HG02588 (cell line): ENCODE results near the gene CLCN3.
A peak's percentile ranks its signal among the peaks of the same experiment; 100 is the strongest.
"Not testable (repeated sequence)": the region's sequence is repeated elsewhere in the genome, so short reads cannot be mapped to it uniquely, and the experiment has no call there.

ENCODE experiments used
- ATAC-seq: cut with Tn5 transposase; IDR thresholded peaks from one replicate; pipeline ENCODE4 v1.9.1; 2021; ENCODE audit warnings: mild to moderate bottlenecking, moderate library complexity; ENCODE audit not compliant: unreplicated experiment

Gene CLCN3

GRCh38 chr4:169619958-169620879 is at the start of gene CLCN3:
TSS of gene CLCN3 (plus strand) at chr4:169620578. CDS start at chr4:169635929, 15,351 bp downstream.
- ATAC-seq: peak; percentile 96

DNA sequence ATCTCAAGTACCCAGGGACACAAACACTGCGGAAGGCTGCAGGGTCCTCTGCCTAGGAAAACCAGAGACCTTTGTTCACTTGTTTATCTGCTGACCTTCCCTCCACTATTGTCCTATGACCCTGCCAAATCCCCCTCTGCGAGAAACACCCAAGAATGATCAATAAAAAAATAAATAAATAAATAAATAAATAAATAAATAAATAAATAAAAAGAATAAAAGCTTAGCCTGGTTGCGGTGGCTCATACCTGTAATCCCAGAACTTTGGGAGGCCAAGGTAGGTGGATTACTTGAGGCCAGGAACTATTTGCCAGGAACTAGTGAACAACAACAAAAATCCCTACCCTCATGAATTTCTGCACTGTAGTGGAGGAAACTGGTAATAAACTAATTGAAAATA is 49.4 kb upstream of the CLCN3 start:
- ATAC-seq: not testable (repeated sequence)

- ATAC-seq: no peak
Observed at GRCh38 chr4:169571435-169571834, 48.9 kb upstream of the CLCN3 start.

DNA sequence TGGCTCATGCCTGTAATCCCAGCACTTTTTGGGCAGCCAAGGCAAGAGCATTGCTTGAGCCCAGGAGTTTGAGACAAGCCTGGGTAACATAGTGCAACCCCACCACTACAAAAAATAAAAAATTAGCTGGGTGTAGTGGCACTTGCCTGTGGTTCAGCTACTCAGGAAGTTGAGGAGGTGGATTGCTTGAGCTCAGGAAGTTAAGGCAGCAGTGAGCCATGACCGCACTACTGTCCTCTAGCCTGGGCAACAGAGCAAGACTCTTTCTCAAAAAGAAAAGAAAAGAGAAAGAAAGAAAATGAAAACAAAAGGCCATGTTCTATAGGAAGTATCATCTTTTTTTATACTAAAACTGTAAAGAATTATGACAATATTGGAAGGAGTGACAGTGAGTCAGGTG is 46.5 kb upstream of the CLCN3 start:
- no peak for ATAC-seq

DNA sequence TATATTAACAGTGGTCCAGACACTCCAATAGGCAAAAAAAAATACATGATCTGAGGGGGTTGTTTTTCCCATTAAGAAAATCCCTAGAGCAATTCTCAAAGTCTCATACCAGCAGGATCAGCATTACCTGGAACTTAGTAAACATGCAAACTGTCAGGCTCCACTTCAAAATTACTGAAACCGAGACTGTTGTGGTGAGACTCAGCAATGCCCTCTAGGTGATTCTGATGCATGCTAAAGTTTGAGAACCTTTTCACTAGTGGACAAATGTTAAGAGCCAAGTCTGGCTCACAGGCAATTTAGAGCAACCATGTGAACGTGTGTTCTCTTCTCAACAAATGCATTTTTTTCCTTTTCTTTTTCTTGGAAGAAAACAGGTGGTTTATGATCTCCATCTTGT is 38.2 kb upstream of the CLCN3 start:
- ATAC-seq: peak; percentile 96

GRCh38 chr4:169582706-169583105 is 37.7 kb upstream of the CLCN3 start:
- peak; percentile 13 for ATAC-seq

DNA sequence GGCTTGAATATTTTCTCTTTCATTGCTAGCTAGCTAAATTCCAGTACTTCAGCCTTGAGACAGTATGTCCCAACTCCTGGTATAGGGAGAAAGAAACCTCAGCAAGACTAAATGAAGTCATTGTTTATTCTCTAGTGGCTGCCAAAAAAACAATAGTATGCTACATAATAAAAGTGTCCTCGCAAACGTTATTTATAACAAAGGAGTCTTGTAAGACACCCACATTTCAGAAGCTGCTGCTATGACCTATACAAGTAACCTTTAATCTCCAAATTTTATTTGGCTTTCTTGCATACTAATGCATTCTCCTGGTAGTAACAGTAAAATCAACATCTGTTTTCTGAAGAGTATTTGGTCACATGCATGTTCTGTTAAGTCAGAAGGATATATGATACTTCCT is 36.8 kb upstream of the CLCN3 start:
- ATAC-seq: no peak

GRCh38 chr4:169593050-169593560 is 27.3 kb upstream of the CLCN3 start:
- ATAC-seq: no peak

DNA sequence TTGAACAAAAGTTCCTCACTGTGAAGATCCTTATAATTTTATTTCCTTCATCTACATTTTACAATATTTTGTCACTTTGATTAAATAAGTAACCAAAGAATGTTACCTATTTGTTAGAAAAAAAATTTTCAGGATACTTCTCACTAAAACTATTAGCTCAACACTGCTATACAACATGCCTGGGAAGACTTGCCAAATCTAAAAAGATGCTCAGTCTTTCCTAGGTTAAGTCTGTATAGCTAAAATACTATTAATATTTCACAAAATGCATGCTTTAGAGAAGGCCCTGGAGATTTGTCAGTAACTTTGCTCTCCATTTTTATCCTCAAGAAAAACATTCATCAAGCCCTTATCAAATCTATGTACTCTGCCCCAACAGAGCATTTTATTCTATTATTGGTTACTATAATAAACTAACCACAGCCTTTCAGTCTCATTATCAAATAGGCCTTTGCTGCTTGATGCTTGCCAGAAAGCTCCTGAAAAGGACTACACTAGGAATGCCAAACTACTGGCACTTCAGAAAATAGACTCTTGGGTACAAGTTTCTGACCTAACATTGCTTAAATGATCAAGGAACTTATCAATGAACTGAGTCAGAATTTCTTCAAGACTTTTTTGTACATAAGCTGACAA is 25.7 kb upstream of the CLCN3 start:
- ATAC-seq: no peak

DNA sequence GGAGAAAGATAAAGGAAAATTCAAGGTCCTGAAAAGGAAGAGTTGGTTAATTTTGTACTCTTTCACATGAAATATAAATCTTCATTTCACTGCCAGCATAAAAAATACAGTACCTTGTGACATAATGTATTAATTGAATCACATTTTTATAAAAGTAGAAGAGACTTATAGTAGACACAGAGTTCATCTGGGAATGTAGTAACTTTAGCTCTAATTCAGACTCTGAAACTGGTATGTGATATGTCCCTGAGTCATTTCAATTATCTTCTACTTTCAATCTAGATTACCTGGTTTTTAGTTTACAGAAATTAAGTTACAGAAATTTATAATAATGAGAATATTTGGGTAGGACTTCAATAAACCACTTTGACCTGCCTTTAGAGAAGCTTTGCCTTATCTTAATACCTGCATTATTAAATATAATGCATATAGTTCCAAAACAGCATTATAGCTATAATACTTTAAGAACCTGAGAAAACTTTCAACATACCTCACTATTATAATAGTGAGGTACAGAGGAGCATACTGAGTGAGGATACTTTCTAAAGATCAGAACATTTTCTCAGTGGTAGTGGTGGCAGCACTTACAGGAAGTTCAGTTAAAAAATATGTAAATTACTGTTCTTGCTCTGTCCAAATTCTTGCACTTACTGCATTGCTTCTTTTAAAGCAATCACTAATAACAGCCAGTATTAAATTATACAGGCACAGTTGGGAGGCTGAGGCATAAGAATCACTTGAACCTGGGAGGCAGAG is 19.2 kb upstream of the CLCN3 start:
- ATAC-seq: no peak

DNA sequence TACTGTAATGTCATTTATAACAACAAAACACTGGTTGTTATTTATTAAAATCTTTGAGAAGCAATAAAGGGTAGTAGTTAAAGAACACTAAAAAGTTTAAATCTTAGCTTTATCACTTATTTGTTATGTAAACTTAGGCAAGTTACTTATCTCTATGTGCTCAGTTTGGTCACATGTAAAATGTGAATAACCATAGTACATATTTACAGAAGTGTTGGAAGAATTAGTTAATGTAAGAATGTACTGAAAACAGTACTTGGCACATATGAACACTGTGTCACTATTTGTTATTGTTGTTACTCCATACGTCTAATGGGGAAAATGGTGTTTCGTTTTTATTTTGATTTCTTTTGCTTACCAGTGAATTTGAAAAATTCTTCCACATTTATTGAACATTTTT is 17.1 kb upstream of the CLCN3 start:
- ATAC-seq: no peak

- peak; percentile 63 for ATAC-seq
Observed at GRCh38 chr4:169604131-169604900, 16.1 kb upstream of the CLCN3 start.

DNA sequence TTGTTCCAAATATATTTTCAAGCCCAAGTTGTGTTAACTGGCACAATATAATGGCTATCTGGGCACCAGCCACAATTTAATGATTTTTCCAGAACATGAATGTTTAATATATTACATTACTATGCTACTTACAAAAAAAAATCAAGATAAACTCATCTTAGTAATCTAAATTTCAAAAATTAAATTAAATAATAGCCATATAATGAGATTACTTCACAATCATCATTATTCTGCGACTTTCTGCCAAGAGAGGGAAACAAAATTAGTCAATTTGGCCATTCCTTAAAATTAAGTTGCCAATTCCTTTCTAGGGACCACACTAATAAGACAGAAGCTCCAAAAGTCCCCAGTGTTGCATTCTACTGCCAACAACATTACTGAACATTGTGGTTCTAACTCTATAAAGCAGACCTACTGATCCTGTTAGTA is 15.5 kb upstream of the CLCN3 start:
- no peak for ATAC-seq

GRCh38 chr4:169611157-169611556 is 9.2 kb upstream of the CLCN3 start:
- no peak for ATAC-seq

GRCh38 chr4:169611991-169612870 is 8.1 kb upstream of the CLCN3 start, which contains the start of gene NEK1:
TSS of gene NEK1 (minus strand) at chr4:169612583. CDS start at chr4:169602630, 9,953 bp downstream.
- ATAC-seq: peak; percentile 95

DNA sequence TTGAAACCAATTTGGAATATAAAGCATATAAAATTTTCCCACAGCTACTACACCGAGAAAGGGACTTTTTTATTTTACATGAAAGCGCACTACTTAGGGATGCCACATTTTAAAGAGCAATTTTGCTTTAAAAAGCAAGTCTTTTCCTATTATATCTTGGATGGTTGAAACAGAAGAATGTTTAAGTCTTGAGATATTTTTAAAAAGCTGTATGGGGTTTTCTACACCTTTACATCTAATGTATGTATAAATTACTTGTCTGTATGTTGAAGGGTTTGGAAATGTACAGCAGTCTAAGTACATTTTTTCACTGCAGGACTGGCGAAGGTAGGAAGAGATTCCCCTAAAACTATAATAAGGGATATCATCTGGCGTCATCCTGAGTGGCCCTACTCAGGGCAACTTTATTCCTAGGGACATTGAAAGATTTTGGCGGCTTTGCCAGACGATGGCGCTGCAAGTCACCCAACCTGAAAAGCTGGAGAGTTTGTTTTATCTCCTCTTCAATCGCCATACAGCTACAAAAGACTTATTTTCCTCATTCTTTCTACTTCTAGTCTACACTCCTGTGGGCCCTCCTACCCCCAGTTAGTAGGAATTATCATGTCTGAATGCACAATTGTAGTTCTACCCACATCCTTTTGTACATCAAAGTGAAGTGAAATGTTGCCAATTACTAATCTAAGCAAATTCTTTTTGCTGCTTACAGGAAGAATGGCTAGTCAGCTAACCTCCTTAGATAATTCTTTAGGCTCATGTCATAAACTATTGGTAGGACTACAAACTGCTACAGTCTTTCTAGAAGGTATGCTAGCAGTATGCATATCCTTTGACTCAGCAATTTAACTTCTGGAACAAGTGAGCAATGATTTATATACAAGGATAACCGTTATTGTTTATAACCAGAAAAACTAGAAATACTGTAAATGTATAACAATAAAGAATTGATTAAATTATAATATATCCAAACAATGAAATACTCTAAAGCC is 7.2 kb upstream of the CLCN3 start:
- ATAC-seq: peak; percentile 34

- no peak for ATAC-seq
Observed at GRCh38 chr4:169615467-169616106, 4.8 kb upstream of the CLCN3 start.

DNA sequence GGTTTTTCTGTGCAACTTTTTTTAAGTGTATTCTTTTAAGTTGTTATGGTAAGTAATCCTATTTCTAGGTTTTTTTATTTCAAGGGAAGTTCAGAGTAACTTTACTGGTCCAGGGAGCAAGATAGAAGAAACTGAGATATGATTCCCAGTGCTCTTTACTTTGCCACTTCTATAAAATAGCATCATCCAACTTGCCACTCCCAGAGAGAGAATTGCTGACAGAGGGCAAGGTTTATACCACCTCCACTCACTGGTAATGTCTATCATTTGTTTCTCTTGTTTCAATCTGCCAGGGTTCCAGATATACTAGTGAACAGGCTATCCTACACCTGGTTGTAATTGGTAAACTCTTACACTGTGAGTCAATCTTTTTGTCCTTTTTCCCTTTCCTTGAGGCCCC is 3.5 kb upstream of the CLCN3 start:
- no peak for ATAC-seq
